GM12865 (cell line): Measurements from ENCODE around the gene PNPLA7.

Experiments
- DNase-seq: peaks from one replicate; pipeline ENCODE4 v3.0.0; 2010; ENCODE audit warnings: low read depth
- H3K4me3 ChIP-seq: 2 replicates; pipeline ENCODE4 v1.5.1; 2011; ENCODE audit warnings: mild to moderate bottlenecking, low read depth, low read length, control low read depth
- TF ChIP-seq, protein P1 (sequence below): IDR thresholded peaks from 2 replicates; pipeline ENCODE4 v1.5.1; 2011; ENCODE audit warnings: low read length, control low read depth, low read depth, inconsistent platforms; ENCODE audit not compliant: insufficient read depth; ENCODE audit errors: missing control alignments

Gene PNPLA7

DNA sequence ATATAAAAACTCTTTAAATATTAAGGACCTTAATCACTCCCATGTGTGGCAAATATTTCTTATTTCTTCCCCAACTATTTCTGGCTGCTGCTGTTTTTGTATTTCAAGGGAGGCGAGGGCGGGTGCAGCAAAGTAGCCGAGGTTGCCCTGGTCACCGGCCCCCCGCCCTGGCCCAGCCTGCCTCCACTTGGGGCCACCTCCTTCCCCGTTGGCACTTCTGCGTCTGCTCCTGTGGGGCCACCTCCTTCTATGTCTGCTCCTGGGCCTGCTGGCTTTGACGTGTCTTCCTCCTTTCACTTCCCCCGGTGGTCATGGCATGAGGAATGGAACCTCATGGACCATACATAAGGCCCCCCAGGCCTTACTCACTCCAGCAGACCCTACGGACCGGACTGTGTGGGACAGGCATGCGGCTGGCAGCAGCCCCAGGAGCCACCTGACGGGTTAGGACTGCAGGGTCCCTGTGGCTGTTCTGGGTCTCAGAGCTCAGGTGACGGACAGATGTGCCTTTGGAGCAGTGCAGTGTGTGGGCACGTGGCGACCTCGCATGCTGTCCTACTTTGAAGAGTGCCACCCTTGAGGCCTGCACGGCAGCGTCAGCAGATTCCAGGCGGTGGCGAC lies 103.2 kb downstream of the PNPLA7 start:
- DNase-seq = no peak
- H3K4me3 ChIP-seq = no peak overlapping the region

DNA sequence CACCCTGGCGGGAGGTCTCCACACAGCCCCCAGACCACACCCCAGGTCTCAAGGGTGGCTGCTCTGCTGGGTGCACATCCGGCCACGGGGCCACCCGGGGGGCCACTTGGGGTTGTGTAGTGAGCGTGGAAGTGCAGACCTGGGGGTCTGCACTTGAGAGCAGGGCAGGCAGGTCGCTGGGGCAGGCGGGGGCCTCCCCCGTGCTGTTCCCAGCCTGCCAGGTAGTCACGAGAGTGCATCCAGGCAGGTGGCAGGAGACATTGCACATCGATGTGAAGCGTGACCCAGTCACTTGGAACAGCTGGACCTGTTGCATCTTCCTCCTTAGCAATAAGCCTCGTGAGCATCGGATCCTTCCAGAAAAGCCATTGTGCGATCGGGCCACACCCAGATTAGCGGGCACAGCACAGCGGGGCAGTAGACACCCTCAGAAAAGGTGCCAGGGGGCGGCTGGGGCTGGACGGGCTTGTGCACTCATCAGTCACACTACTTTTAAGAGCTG lies 104.2 kb downstream of the PNPLA7 start:
- no peak overlapping the region for H3K4me3 ChIP-seq
- DNase-seq = no peak
- TF ChIP-seq, protein P1, sequence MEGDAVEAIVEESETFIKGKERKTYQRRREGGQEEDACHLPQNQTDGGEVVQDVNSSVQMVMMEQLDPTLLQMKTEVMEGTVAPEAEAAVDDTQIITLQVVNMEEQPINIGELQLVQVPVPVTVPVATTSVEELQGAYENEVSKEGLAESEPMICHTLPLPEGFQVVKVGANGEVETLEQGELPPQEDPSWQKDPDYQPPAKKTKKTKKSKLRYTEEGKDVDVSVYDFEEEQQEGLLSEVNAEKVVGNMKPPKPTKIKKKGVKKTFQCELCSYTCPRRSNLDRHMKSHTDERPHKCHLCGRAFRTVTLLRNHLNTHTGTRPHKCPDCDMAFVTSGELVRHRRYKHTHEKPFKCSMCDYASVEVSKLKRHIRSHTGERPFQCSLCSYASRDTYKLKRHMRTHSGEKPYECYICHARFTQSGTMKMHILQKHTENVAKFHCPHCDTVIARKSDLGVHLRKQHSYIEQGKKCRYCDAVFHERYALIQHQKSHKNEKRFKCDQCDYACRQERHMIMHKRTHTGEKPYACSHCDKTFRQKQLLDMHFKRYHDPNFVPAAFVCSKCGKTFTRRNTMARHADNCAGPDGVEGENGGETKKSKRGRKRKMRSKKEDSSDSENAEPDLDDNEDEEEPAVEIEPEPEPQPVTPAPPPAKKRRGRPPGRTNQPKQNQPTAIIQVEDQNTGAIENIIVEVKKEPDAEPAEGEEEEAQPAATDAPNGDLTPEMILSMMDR = no peak

More for the DNA sequence above, 103.2 kb downstream of the PNPLA7 start:
- TF ChIP-seq, protein P1 = no peak

DNA sequence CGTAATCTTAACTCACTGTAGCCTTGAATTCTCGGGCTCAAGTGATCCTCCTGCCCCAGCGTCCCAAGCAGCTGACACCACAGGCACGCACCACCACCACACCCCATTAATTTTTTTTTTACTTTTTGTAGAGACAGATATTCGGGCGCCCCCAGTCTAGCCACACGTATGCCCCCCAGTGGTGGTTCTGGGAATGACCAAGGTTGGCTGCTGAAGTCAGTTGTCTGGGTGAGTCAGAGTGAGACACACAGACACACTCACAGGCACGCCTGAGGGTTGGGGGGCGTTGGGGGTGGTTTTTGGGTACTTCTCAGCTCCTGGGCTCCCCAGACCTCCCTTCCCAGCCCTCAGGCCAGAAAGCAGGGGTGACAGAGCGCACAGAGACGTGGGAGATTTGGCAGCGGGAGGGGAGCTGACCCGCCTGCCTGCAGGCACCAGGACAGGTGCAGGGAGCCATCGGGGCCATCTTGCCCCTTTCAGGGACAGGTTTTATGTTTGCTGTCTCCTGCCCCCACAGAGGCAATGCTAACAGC lies 104.9 kb downstream of the PNPLA7 start:
- DNase-seq = peak; percentile 83

DNA sequence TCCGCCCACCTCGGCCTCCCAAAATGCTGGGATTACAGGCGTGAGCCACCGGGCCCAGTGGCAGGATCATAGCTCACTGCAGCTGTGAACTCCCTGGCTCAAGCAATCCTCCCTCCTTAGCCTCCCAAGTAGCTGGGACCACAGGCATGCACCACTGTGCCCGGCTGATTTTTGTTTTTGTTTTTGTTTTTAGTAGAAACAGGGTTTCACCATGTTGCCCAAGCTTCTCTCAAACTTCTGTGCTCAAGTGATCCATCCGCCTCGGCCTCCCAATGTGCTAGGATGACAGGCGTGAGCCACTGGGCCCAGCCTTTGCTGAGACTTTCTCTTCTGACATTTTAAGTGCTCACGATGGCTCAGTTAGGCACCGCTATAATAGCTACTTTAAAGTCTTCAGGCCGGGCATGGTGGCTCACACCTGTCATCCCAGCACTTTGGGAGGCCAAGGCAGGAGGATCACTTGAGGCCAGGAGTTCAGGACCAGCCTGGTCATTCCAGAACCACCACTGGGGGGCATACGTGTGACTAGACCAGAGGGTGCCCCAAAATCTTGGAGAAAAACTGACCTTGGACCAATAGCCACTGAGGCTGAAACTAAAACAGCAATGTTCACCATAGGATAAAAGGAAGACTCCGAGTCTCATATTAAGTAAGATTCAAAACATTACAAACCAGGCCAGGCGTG lies 106.0 kb downstream of the PNPLA7 start:
- no peak overlapping the region for H3K4me3 ChIP-seq
- TF ChIP-seq, protein P1 = no peak
- DNase-seq = no peak

More for the DNA sequence above, 104.9 kb downstream of the PNPLA7 start:
- no peak overlapping the region for H3K4me3 ChIP-seq
- TF ChIP-seq, protein P1 = peak; percentile 84

DNA sequence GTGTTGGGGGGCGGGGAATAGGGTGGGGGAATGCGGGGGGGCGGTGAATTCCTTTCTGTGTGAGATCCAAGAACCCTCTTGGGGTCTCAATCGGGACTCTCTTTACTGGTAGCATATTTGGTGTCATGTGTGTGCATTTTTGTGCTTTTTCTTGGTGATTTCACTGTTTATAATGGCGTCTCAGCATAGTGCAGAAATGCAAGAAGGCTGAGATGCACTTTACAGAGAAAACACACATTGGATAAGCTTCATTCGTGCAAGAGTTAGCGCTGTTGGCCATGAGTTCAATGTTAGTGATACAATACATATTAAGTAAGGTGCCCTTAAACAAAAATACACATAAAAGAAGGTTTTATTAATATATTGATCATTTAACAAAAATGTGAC lies 108.3 kb downstream of the PNPLA7 start:
- TF ChIP-seq, protein P1 = no peak
- DNase-seq = no peak
- H3K4me3 ChIP-seq = no peak overlapping the region

DNA sequence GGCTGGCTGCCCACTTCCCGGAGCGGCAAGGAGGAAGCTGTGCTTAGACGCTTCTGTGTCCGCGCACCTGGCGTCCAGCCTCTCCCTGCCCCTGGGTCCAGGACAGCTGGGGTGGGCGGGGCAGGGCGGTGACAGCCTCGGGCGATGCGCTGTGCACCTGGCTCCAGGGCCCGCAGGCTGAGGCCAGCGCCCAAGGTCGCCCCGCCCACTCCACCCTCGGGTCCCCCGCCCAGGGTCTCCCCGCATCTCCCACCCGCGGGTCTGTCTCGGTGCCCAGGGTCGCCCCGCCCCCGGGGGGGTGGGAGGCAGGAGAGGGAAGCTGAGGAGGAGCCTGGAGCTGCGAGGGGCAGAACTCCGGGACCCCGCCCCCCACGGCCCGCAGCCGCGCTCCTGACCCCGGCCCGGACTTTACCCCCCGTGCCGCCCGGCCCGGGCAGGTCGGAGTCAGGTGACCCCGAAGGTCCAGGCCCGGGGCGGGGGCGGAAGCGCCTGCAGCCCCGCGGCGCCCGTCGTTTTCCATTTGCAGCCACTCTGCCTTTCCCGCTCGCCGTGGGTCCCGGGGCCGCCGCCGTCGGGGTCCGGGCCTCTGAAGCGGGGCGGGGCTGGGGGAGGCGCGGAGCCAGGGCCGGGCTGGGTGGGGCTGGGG lies 108.8 kb downstream of the PNPLA7 start, which contains the start of gene ENTPD8:
ENTPD8 (minus strand) TSS at position 69 of the 646 bp plus-strand sequence. CDS start 3,072 bp downstream, outside the sequence.
- no peak for DNase-seq
- no peak within 1 kb of the TSS for H3K4me3 ChIP-seq
- TF ChIP-seq, protein P1 = no peak
